ENCODE data around the gene TGFBR3. TPM values are rescaled to one million over a fixed set of nuclear protein-coding genes. Genes with fewer than 3 reads are reported as not detected.

Gene TGFBR3
- total RNA-seq, 1 donor from 2014 or later = 0.60 TPM

DNA sequence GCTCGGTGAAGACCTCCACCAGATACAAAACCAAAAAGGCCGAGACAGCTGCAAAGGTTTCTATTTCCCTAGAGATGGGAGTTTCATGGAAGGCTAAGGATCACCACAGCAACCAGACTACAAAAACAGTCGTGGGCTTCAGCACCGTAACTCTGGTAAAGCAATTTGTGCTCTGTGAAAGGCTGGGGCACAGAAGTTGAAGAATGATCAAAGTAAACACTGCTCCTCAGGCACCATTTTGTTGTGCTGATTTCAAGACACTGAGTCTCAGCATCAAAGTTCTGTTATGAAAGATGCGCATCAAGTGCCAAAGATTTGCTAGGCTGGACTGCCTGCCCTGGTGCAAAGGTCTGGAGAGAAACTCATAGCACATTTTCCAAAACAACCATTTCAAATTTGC is 116.2 kb downstream of the TGFBR3 start:
- TF ChIP-seq, protein P1, sequence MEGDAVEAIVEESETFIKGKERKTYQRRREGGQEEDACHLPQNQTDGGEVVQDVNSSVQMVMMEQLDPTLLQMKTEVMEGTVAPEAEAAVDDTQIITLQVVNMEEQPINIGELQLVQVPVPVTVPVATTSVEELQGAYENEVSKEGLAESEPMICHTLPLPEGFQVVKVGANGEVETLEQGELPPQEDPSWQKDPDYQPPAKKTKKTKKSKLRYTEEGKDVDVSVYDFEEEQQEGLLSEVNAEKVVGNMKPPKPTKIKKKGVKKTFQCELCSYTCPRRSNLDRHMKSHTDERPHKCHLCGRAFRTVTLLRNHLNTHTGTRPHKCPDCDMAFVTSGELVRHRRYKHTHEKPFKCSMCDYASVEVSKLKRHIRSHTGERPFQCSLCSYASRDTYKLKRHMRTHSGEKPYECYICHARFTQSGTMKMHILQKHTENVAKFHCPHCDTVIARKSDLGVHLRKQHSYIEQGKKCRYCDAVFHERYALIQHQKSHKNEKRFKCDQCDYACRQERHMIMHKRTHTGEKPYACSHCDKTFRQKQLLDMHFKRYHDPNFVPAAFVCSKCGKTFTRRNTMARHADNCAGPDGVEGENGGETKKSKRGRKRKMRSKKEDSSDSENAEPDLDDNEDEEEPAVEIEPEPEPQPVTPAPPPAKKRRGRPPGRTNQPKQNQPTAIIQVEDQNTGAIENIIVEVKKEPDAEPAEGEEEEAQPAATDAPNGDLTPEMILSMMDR (IDR thresholded peaks at IDR 0.05) = no peak
- H3K27me3 Mint-ChIP-seq = no peaks in the 10 kb centered on the region
- DNase-seq = no peak
- intact Hi-C loops (cut with micrococcal nuclease) = no loop called here
- no peaks in the 10 kb centered on the region for H3K4me1 Mint-ChIP-seq
- no peaks in the 10 kb centered on the region for H3K36me3 Mint-ChIP-seq (ENCODE audit: low read depth)
- ChIA-PET POLR2A (no interaction called here), CTCF (no interaction called here)
- ATAC-seq (ENCODE audit: low read depth) = no peak
- H3K4me3 Mint-ChIP-seq = no peak overlapping the region
- no peak overlapping the region for H3K27ac Mint-ChIP-seq
- no peaks in the 10 kb centered on the region for H3K9me3 Mint-ChIP-seq

DNA sequence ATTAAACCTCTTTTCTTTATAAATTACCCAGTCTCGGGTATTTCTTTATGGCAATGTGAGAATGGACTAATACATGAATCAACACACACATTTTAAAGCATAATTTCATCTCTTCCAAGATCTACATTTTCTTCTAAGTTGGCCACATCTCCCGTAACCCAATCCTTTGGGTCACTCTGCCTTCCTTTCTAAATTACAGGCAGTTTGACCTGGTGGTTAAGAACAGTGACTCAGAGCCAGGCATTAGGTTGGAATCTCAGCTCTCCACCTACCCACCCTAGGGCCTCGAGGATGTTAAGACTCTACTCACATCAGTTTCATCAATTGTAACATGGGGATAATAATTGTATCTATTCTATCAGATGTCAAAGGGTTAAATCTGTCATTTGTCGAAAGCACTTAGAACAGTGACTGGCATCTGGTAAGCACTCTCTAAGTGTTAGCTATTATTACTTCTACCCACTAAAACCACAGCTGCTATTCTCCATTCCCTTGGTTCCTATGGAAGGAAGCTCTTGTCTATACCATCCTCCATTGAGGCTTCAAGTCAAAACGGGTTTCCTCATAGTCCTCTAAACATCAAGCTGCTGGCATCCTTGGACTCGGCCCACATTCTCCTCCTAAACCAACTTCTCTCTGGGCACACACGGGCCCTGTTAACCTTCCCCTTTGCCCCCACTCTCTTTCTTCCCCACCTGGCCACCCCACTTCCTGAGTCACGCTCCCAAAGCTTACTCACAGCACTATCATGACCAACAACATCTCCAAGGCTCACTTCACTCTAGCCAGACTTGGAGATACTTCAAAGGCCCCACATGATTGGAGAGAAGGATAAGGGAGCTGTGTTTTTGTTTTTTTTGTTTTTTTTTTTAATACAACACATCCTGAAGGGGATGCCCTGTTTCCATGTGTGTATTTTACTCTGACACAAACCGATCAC is 116.9 kb downstream of the TGFBR3 start:
- no peaks in the 10 kb centered on the region for H3K9me3 Mint-ChIP-seq
- no peak overlapping the region for H3K4me3 Mint-ChIP-seq
- ChIA-PET POLR2A (no interaction called here), CTCF (no interaction called here)
- intact Hi-C loops (cut with micrococcal nuclease) = no loop called here
- TF ChIP-seq, protein P1 (IDR thresholded peaks at IDR 0.05) = no peak
- no peaks in the 10 kb centered on the region for H3K36me3 Mint-ChIP-seq (ENCODE audit: low read depth)
- no peaks in the 10 kb centered on the region for H3K4me1 Mint-ChIP-seq
- no peak for DNase-seq
- H3K27me3 Mint-ChIP-seq = no peaks in the 10 kb centered on the region
- no peak for ATAC-seq (ENCODE audit: low read depth)
- no peak overlapping the region for H3K27ac Mint-ChIP-seq

DNA sequence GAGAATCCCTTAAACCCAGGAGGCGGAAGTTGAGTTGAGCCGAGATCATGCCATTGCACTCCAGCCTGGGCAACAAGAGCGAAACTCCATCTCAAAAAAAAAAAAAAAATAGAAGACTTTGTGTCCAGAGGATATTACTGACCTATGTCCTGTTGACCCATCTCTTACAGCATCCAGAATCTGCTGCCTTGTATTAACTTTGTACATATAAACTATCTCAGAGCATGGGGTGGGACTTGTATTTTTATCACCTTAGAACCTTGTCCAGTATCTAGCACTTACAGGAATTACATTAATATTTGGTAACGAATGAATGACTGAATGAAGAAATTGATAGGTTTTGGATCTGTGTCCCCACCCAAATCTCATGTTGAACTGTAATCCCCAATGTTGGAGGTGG is 117.8 kb downstream of the TGFBR3 start:
- no peak for DNase-seq
- intact Hi-C loops (cut with micrococcal nuclease) = no loop called here
- Mint-ChIP-seq H3K27ac (no peak overlapping the region), H3K4me3 (no peak overlapping the region), H3K36me3 (ENCODE audit: low read depth) (no peaks in the 10 kb centered on the region), H3K27me3 (no peaks in the 10 kb centered on the region), H3K9me3 (no peaks in the 10 kb centered on the region), H3K4me1 (no peaks in the 10 kb centered on the region)
- ChIA-PET POLR2A (no interaction called here), CTCF (no interaction called here)
- TF ChIP-seq, protein P1 (IDR thresholded peaks at IDR 0.05) = no peak
- ATAC-seq (ENCODE audit: low read depth) = no peak

DNA sequence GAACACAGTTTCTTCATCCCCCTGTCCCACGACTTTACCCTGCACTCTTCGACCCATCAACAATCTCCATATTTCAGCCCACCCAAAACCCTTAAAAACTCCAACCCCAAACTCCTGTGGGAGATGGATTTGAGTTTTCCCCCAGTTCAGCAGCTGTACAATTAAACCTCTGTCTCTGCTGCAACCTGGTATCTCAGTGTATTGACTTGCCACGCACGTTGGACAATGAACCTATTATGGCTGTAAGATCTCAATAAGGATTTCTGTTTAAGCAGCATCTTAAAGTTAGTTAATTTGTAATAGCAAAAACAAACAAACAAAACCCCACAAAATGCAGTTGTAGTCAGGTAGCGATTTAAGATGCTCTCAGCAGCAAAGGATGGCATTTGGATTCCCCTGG is 119.1 kb downstream of the TGFBR3 start:
- TF ChIP-seq, protein P1 (IDR thresholded peaks at IDR 0.05) = no peak
- no peaks in the 10 kb centered on the region for H3K27me3 Mint-ChIP-seq
- H3K36me3 Mint-ChIP-seq (ENCODE audit: low read depth) = no peaks in the 10 kb centered on the region
- ATAC-seq (ENCODE audit: low read depth) (no peak), DNase-seq (no peak)
- H3K27ac Mint-ChIP-seq = no peak overlapping the region
- no peak overlapping the region for H3K4me3 Mint-ChIP-seq
- no peaks in the 10 kb centered on the region for H3K4me1 Mint-ChIP-seq
- CTCF ChIA-PET = no interaction called here
- POLR2A ChIA-PET = no interaction called here
- intact Hi-C loops (cut with micrococcal nuclease) = no loop called here
- H3K9me3 Mint-ChIP-seq = no peaks in the 10 kb centered on the region

DNA sequence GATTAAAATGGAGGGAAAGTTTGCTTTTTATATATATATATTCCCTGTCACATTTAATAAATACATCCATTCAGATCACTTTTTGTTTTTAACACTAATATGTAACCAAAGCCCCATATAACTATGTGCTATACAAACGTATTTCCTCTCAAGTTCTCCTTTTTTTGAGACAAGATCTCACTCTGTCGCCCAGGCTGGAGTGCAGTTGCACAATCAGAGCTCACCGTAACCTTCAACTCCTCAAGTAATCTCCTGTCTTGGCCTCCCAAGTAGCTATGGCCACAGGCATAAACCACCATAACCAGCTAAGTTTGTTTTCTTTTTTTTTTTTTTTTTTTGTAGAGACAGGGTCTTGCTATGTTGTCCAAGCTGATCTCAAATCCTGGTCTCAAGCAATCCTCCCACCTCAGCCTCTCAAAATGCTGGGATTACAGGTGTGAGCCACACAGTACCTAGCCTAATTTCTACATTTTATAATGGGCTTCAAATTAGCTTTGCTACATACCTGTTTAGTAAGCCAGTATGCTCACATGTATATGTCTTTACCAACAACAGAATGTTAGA is 120.0 kb downstream of the TGFBR3 start:
- DNase-seq = no peak
- Mint-ChIP-seq H3K9me3 (no peaks in the 10 kb centered on the region), H3K36me3 (ENCODE audit: low read depth) (no peaks in the 10 kb centered on the region), H3K27me3 (no peaks in the 10 kb centered on the region), H3K4me3 (no peak overlapping the region), H3K27ac (no peak overlapping the region), H3K4me1 (no peaks in the 10 kb centered on the region)
- intact Hi-C loops (cut with micrococcal nuclease) = no loop called here
- no peak for ATAC-seq (ENCODE audit: low read depth)
- CTCF ChIA-PET = no interaction called here
- POLR2A ChIA-PET = no interaction called here
- TF ChIP-seq, protein P1 (IDR thresholded peaks at IDR 0.05) = no peak

All from activated B cell treated with CpG ODN at 0.5 μM for 24 hours (primary cell).